Naive thymus-derived CD4-positive, alpha-beta T cell (primary cell): Measurements from ENCODE around the gene IL23R. TPM values are rescaled to one million over a fixed set of nuclear protein-coding genes. Genes with fewer than 3 reads are reported as not detected.
A peak's percentile ranks its signal among the peaks of the same experiment; 100 is the strongest.

Experiments
- ATAC-seq: fragments of 150-1000 bp; cut with Tn5 transposase; 2 replicates; pipeline ENCODE4 v1.10.0; 2021; ENCODE audit warnings: mild to moderate bottlenecking, moderate library complexity
- CTCF ChIA-PET: fragments of 350-600 bp; sonication (Branson Sonifier 250); formaldehyde crosslinking; loops from one replicate; lab custom pipeline; 2021; ENCODE audit warnings: antibody characterized with exemption; lab: Charles Lee
- POLR2A ChIA-PET: fragments of 350-600 bp; sonication (Branson Sonifier 250); formaldehyde crosslinking; loops from one replicate; lab custom pipeline; 2021; ENCODE audit warnings: antibody characterized with exemption, inconsistent platforms; lab: Charles Lee
- DNase-seq, 9 donors: peaks; one replicate each; pipeline versions ENCODE4 v3.0.0 to v3.0.0-alpha.2; 2020 to 2022; ENCODE audit warnings: mixed read lengths in 1 of 9
- H3K27ac ChIP-seq: one replicate; pipeline ENCODE4 v1.7.0; 2013; ENCODE audit warnings: mild to moderate bottlenecking, low read depth, low read length, moderate library complexity
- H3K27me3 ChIP-seq, 2 donors: one replicate each; pipeline ENCODE4 v1.7.0; 2013; ENCODE audit warnings: low read length in 2 of 2, mild to moderate bottlenecking in 2 of 2, moderate library complexity in 2 of 2; ENCODE audit not compliant: control insufficient read depth in 2 of 2, insufficient read depth in 2 of 2
- H3K36me3 ChIP-seq, 3 experiments: 1 replicate in 2 of 3; 2 replicates in 1 of 3; pipeline ENCODE4 v1.7.0; 2013; ENCODE audit warnings: low read length in 3 of 3, mild to moderate bottlenecking in 3 of 3, moderate library complexity in 1 of 3; ENCODE audit not compliant: insufficient read depth in 3 of 3, control insufficient read depth in 2 of 3
- H3K4me1 ChIP-seq, 2 donors: one replicate each; pipeline ENCODE4 v1.7.0; 2013; ENCODE audit warnings: low read length in 2 of 2, mild to moderate bottlenecking in 2 of 2, moderate library complexity in 1 of 2; ENCODE audit not compliant: control insufficient read depth in 2 of 2, insufficient read depth in 2 of 2
- H3K4me3 ChIP-seq: 2 replicates; pipeline ENCODE4 v1.7.0; 2013; ENCODE audit warnings: mild to moderate bottlenecking, low read length
- H3K9me3 ChIP-seq, 3 experiments: 1 replicate in 2 of 3; 2 replicates in 1 of 3; pipeline ENCODE4 v1.7.0; 2013; ENCODE audit warnings: low read length in 3 of 3; ENCODE audit not compliant: control insufficient read depth in 2 of 3
- H3K27ac Mint-ChIP-seq, 9 donors: one replicate each; pipeline ENCODE4 v1.8.0; 2020 to 2022; ENCODE audit warnings: mixed read lengths in 9 of 9, mild to moderate bottlenecking in 8 of 9, moderate library complexity in 5 of 9, inconsistent platforms in 2 of 9
- H3K27me3 Mint-ChIP-seq, 5 donors: one replicate each; pipeline ENCODE4 v1.8.0; 2021 to 2022; ENCODE audit warnings: mixed read lengths in 5 of 5, mild to moderate bottlenecking in 1 of 5
- H3K36me3 Mint-ChIP-seq, 5 donors: one replicate each; pipeline ENCODE4 v1.8.0; 2020 to 2022; ENCODE audit warnings: mixed read lengths in 5 of 5, mild to moderate bottlenecking in 3 of 5, inconsistent platforms in 1 of 5
- H3K4me1 Mint-ChIP-seq, 7 donors: one replicate each; pipeline ENCODE4 v1.8.0; 2020 to 2022; ENCODE audit warnings: mixed read lengths in 7 of 7, mild to moderate bottlenecking in 3 of 7, inconsistent platforms in 1 of 7
- H3K4me3 Mint-ChIP-seq, 10 donors: one replicate each; pipeline ENCODE4 v1.8.0; 2020 to 2022; ENCODE audit warnings: mild to moderate bottlenecking in 10 of 10, mixed read lengths in 10 of 10, moderate library complexity in 6 of 10, inconsistent platforms in 2 of 10
- H3K9me3 Mint-ChIP-seq, 11 donors: one replicate each; pipeline ENCODE4 v1.8.0; 2020 to 2022; ENCODE audit warnings: mixed read lengths in 11 of 11, mild to moderate bottlenecking in 4 of 11, inconsistent platforms in 1 of 11, moderate library complexity in 1 of 11
- intact Hi-C, 2 donors: fragments of 100-400 bp; cut with micrococcal nuclease; formaldehyde crosslinking; loops; one replicate each; pipeline ENCODE4 v1.15.1; 2023
- polyA plus RNA-seq, 2 donors: library from polyadenylated mRNA; unstranded; fragments of 300-500 nt; fragmentation: Illumina TruSeq; gene quantifications; one replicate each; pipeline ENCODE4 v1.2.3, GENCODE V29; 2021
- total RNA-seq, 6 experiments: library from RNA in 5 of 6; stranded (reverse) in 5 of 6; gene quantifications; 1 replicate in 5 of 6; 2 replicates in 1 of 6; pipeline ENCODE4 v1.2.3 and lab custom pipeline; 2021 to 2026

The IL23R gene
- total RNA-seq (under 1 TPM in 2 of 5 experiments, not detected in 3; 0.17 to 0.48 TPM), polyA plus RNA-seq (under 1 TPM in 1 of 2 donors, not detected in 1; 0.09 TPM), total RNA-seq (lab: John Stamatoyannopoulos, UW) (not detected)

DNA sequence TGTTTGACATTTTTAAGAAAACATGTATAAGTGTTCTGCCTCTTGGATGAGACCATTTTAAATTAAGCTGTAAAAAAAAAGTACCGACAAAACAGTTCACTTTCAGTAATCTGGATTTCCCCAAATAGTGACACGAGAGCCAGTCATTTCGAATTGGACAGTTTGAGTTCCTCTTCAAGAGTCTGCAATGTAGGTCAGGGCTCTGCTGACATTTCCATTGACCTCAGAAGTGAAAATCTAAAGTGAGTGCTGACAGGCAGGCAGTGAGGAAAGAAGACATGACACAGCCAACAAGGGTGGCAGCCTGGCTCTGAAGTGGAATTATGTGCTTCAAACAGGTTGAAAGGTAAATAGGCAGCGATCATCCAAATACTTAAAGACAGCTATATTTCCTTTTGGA, at the start of gene IL23R:
IL23R (plus strand) TSS at position 259 of the 400 bp plus-strand sequence. CDS start 1,667 bp downstream, outside the sequence.
- no peak within 1 kb of the TSS for H3K27ac ChIP-seq
- ChIA-PET CTCF (interaction anchor here (6.0 to 6.4 kb wide), 2 partner anchors 17 to 47 kb away, joined by 27 to 49 read pairs; no protein-coding TSS in a partner anchor), POLR2A (interaction anchor here (0.5 to 0.7 kb wide), 2 partner anchors 14 to 25 kb away, joined by 3 to 4 read pairs; no protein-coding TSS in a partner anchor)
- Mint-ChIP-seq H3K4me1 (peaks cover 16 to 62% (median 30%) of the 10 kb centered on the region in 7 donors), H3K27me3 (peaks cover 0 to 17% (median 5%) of the 10 kb centered on the region in 5 donors), H3K27ac (peak within 1 kb of the TSS in 1 of 9 donors; percentile 80), H3K4me3 (peak within 1 kb of the TSS in 1 of 10 donors; percentile 72), H3K9me3 (peaks cover 0 to 7% (median 0%) of the 10 kb centered on the region in 11 donors), H3K36me3 (peaks cover 0 to 5% (median 0%) of the 10 kb centered on the region in 5 donors)
- peaks cover 11 to 16% of the 10 kb centered on the region in 2 donors for H3K4me1 ChIP-seq
- H3K27me3 ChIP-seq, result no peaks in the 10 kb centered on the region
- no peaks in the 10 kb centered on the region for H3K36me3 ChIP-seq
- intact Hi-C loops, result no loop called here
- no peaks in the 10 kb centered on the region for H3K9me3 ChIP-seq
- no peak within 1 kb of the TSS for H3K4me3 ChIP-seq
- ATAC-seq (peak; percentile 33), DNase-seq (no peak)

DNA sequence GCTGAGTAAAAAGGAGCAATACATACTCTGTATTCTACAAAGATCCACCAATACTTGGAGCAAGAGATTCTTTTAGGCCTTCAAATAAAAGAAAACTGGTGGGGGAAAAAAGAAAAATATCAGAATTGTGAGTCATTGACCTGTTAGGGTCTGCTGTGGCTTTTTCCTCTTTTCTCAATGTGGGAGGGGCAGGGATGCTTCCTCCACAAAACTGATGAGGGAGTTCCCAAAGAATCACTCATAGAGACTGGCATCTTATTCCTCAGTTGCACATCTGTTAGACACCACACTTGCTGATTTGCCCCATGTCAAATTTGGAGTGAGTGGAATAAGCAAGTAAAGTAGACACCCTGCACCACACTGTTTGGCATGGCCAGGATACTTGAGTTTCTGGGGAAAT, 48.1 kb upstream of the IL23R start:
- Histone ChIP-seq H3K4me1 (peaks cover 0 to 10% of the 10 kb centered on the region in 2 donors), H3K4me3 (no peak overlapping the region), H3K36me3 (no peaks in the 10 kb centered on the region), H3K27me3 (no peaks in the 10 kb centered on the region), H3K9me3 (no peaks in the 10 kb centered on the region), H3K27ac (no peak overlapping the region)
- Mint-ChIP-seq H3K9me3 (peaks cover 2 to 25% (median 10%) of the 10 kb centered on the region in 11 donors), H3K4me3 (peak overlapping the region in 1 of 10 donors; percentile 21), H3K36me3 (peaks cover 4 to 11% (median 4%) of the 10 kb centered on the region in 5 donors), H3K4me1 (peaks cover 0 to 34% (median 18%) of the 10 kb centered on the region in 7 donors), H3K27me3 (no peaks in the 10 kb centered on the region), H3K27ac (no peak overlapping the region)
- intact Hi-C loops, result no loop called here
- ATAC-seq (no peak), DNase-seq (no peak)
- POLR2A ChIA-PET, result interaction anchor here (0.7 kb wide), 1 partner anchor 29 kb away, joined by 3 read pairs; no protein-coding TSS in a partner anchor
- CTCF ChIA-PET, result interaction anchor here (0.9 to 2.0 kb wide), 2 partner anchors 31 to 122 kb away, joined by 3 to 7 read pairs; no protein-coding TSS in a partner anchor

GRCh38 chr1:67118646-67119045, 47.6 kb upstream of the IL23R start:
- CTCF ChIA-PET, result interaction anchor here (0.9 to 2.0 kb wide), 2 partner anchors 30 to 122 kb away, joined by 3 to 7 read pairs; no protein-coding TSS in a partner anchor
- no peak overlapping the region for H3K4me3 ChIP-seq
- H3K27me3 Mint-ChIP-seq, result no peaks in the 10 kb centered on the region
- H3K9me3 ChIP-seq, result no peaks in the 10 kb centered on the region
- H3K9me3 Mint-ChIP-seq, result peaks cover 2 to 21% (median 8%) of the 10 kb centered on the region in 11 donors
- H3K27me3 ChIP-seq, result no peaks in the 10 kb centered on the region
- H3K4me1 ChIP-seq, result peaks cover 0 to 10% of the 10 kb centered on the region in 2 donors
- peaks cover 4 to 9% (median 4%) of the 10 kb centered on the region in 5 donors for H3K36me3 Mint-ChIP-seq
- intact Hi-C loops, result no loop called here
- ATAC-seq (no peak), DNase-seq (no peak)
- H3K36me3 ChIP-seq, result no peaks in the 10 kb centered on the region
- peaks cover 0 to 34% (median 18%) of the 10 kb centered on the region in 7 donors for H3K4me1 Mint-ChIP-seq
- no peak overlapping the region for H3K27ac Mint-ChIP-seq
- no peak overlapping the region for H3K27ac ChIP-seq
- POLR2A ChIA-PET, result interaction anchor here (0.7 kb wide), 1 partner anchor 29 kb away, joined by 3 read pairs; no protein-coding TSS in a partner anchor
- peak overlapping the region in 1 of 10 donors; percentile 21 for H3K4me3 Mint-ChIP-seq

- intact Hi-C loops, result loop anchor here in 1 of 2 donors (2.0 kb wide), 1 partner anchor 22 kb away; no protein-coding TSS in a partner anchor
These were observed 45.2 kb upstream of the IL23R start for GRCh38 chr1:67120855-67121619.

DNA sequence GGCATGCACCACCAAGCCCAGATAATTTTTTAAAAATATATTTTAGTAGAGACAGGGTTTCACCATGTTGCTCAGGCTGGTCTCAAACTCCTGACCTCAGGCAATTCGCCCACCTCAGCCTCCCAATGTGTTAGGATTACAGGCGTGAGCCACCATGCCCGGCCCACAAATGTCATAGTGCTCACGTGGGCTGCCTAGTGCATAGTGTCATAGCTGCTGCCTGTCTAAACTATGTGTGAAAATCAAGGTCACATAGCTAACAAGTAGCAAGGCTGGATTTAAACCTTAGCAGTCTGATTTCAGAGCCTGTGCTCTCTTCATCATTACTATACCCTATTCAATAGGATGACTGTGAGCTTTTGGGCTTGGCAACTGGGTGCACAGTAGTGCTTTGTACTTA, 41.8 kb upstream of the IL23R start:
- POLR2A ChIA-PET, result interaction anchor here (1.3 to 1.4 kb wide), 2 partner anchors 10 to 70 kb away, joined by 3 to 4 read pairs; partner anchors contain the start of gene C1orf141
- ATAC-seq, result no peak
- DNase-seq, result no peak
- no peak overlapping the region for H3K4me3 Mint-ChIP-seq
- CTCF ChIA-PET, result interaction anchor here (0.6 to 1.1 kb wide), 2 partner anchors 10 to 25 kb away, joined by 3 read pairs; no protein-coding TSS in a partner anchor
- Histone ChIP-seq H3K27me3 (no peaks in the 10 kb centered on the region), H3K36me3 (no peaks in the 10 kb centered on the region), H3K4me3 (no peak overlapping the region), H3K4me1 (no peaks in the 10 kb centered on the region), H3K27ac (no peak overlapping the region), H3K9me3 (no peaks in the 10 kb centered on the region)
- peaks cover 0 to 1% (median 0%) of the 10 kb centered on the region in 5 donors for H3K36me3 Mint-ChIP-seq
- peaks cover 0 to 17% (median 10%) of the 10 kb centered on the region in 7 donors for H3K4me1 Mint-ChIP-seq
- H3K27me3 Mint-ChIP-seq, result no peaks in the 10 kb centered on the region
- intact Hi-C loops, result no loop called here
- no peak overlapping the region for H3K27ac Mint-ChIP-seq
- H3K9me3 Mint-ChIP-seq, result peaks cover 0 to 2% (median 0%) of the 10 kb centered on the region in 11 donors

More at GRCh38 chr1:67120855-67121619, 45.2 kb upstream of the IL23R start:
- CTCF ChIA-PET, result no interaction called here
- no peak overlapping the region for H3K4me3 Mint-ChIP-seq
- H3K4me3 ChIP-seq, result no peak overlapping the region
- H3K27ac Mint-ChIP-seq, result no peak overlapping the region
- H3K36me3 Mint-ChIP-seq, result peaks cover 0 to 2% (median 0%) of the 10 kb centered on the region in 5 donors
- no peaks in the 10 kb centered on the region for H3K36me3 ChIP-seq
- ATAC-seq, result no peak
- no peak for DNase-seq
- H3K27me3 ChIP-seq, result no peaks in the 10 kb centered on the region
- POLR2A ChIA-PET, result interaction anchor here (1.0 to 1.3 kb wide), 2 partner anchors 11 to 14 kb away, joined by 3 read pairs; partner anchors contain the start of gene C1orf141
- H3K9me3 Mint-ChIP-seq, result peaks cover 0 to 9% (median 2%) of the 10 kb centered on the region in 11 donors
- peaks cover 0 to 10% of the 10 kb centered on the region in 2 donors for H3K4me1 ChIP-seq
- H3K4me1 Mint-ChIP-seq, result peaks cover 0 to 36% (median 19%) of the 10 kb centered on the region in 7 donors
- no peak overlapping the region for H3K27ac ChIP-seq
- H3K9me3 ChIP-seq, result no peaks in the 10 kb centered on the region
- H3K27me3 Mint-ChIP-seq, result no peaks in the 10 kb centered on the region

DNA sequence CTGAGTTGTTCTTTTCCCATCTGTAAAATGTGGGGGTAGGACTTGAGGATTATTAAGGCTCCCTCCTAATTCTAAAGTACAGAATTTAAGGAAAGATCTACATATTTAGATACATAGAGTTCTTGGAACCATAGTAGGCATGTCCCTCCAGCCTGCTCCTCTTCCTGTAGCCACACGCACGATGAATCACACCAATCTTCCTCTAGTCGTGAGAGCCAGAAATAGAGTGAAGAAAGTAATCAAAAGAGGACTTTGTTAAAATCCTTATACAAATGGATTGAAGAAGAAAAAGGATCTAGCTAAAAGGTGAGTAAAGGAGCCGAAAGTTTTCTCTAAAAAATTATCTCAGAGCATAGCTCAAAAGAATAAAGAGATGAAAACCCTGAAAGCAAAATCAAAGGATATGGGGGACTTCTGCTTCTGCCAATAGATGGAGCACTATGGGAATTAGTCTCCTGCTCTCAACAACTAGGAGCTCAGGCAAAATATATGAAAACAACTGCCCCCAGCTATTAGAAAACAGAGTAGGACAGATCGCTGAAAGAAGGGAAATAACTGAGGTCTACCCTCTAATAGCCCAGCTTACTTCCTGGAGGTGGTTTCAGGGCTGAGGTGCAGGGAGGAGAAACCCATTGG, 40.0 kb upstream of the IL23R start:
- Mint-ChIP-seq H3K27ac (peak overlapping the region in 2 of 9 donors; percentile 10 to 43), H3K36me3 (no peaks in the 10 kb centered on the region), H3K4me1 (peaks cover 0 to 17% (median 10%) of the 10 kb centered on the region in 7 donors), H3K4me3 (no peak overlapping the region), H3K27me3 (no peaks in the 10 kb centered on the region), H3K9me3 (no peaks in the 10 kb centered on the region)
- Histone ChIP-seq H3K9me3 (no peaks in the 10 kb centered on the region), H3K4me3 (no peak overlapping the region), H3K4me1 (no peaks in the 10 kb centered on the region), H3K27ac (no peak overlapping the region), H3K36me3 (no peaks in the 10 kb centered on the region), H3K27me3 (no peaks in the 10 kb centered on the region)
- POLR2A ChIA-PET, result no interaction called here
- ATAC-seq, result no peak
- DNase-seq, result no peak
- CTCF ChIA-PET, result interaction anchor here (1.1 kb wide), 1 partner anchor 23 kb away, joined by 4 read pairs; no protein-coding TSS in a partner anchor
- intact Hi-C loops, result no loop called here
